Fibroblast of skin of right biceps (primary cell): ENCODE measurements around the gene C13orf46.

ENCODE experiments used
- DNase-seq: peaks from one replicate; pipeline ENCODE4 v3.0.0-alpha.2; 2013

The C13orf46 gene

DNA sequence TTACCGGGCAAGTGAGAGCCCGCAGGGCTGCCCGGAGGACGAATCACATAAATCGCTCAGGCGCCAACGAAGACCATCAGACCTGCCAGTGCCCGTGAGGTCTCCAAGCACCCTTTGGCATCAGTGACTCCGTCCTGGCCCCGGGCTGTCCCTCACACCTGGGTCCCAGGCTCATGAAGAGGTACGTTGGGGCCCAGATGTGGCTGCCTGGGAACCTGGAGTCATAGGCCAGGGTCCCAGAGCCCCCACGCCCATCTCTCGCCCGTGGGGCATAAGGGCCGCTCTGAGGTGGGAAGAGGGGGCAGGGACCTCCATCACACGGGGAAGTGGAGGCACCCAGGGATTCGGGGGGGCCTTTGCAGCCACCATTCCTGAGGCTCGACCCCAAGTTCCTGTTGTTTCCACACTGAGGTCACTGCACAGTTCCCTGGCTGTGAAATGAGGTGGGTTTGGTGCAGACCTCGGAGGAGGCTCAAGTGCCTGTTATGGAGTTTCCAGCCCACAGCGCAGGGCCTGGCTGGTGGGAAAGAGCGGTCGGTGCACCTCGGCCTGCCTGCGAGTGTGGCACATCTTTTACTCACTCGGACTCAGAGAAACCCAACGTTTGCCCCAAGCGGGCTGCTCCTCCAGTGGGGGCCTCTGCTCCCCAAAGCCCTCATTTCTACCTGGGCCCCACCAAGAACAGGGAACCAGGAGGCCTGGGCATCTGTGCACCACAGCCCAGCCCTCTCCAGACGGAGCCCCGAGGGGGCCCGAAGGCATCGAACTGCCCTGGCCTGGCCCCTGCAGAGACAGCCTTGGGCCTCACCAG, 35.9 kb upstream of the C13orf46 start:
- no peak for DNase-seq

DNA sequence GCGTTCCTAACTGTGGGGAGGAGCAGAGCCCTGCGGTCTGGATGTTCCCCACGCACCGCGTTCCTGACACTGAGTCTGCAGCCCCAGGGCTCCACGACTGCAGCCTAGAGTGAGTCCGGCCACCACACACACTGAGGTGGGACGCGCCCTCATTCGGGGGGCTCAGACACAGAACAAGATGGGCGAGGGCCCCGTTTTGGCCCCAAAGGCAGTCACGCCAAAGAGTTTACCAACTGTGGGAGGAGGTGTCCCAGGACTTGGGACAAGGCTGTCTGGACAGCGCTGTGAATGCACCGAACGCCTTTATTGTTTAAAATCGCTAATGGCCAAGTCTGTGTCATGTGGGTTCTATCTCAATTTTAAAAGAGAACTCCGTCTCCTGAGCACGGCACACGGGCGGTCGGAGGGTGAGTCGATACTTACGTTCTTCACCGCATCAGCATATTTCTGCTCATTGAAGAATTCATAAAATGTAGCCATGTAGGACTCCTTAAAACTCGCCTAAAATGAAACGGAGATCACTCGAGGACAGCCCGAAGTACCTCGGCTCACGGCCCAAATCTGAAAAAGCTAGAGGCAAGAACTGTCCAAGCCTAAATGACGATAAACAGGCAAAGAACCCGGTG, 35.2 kb upstream of the C13orf46 start:
- no peak for DNase-seq

DNA sequence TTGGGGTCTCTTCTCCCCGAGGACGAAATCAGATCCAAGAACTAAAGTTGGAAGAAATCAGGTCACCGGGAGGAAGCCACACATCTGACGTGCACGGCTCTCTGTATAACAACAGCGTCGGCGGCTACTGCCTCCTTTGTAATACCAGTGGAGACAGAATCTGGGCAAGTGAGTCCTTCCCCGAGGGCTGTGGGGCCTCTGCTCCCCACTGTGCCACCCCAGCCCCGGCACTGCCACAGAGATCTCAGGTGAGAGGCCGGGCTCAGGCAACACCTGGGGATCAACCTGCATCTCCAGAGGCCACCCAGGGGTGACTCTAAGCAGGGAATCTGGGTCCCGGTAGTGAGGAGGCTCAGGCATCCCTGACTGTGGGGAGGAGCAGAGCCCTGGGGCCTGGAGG, 33.7 kb upstream of the C13orf46 start:
- no peak for DNase-seq

DNA sequence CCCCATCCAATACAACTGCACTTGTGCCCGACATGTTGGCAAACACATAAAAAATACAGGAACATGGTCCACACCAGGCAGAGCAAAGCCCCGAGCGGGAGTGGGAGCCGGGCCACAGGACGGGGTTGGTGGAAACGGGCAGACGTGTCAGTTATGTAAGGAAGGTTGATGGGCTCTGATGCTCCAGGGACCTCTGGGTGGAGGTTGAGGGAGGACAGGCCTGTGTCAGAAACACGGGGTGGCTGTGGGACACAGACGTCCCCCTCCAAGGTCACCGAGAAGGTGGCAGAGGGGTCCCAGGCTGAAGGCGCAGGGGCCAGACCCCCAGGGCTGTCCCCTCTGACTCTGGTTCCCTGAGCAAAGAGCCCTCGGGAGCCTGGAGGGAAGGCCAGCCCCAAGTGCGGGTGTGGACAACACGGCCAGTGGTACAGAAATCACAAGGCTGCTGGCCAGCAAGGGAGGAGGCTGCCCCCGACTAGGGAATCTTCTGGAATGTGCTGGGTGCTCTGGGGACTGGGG, 31.4 kb upstream of the C13orf46 start:
- DNase-seq, result no peak

DNA sequence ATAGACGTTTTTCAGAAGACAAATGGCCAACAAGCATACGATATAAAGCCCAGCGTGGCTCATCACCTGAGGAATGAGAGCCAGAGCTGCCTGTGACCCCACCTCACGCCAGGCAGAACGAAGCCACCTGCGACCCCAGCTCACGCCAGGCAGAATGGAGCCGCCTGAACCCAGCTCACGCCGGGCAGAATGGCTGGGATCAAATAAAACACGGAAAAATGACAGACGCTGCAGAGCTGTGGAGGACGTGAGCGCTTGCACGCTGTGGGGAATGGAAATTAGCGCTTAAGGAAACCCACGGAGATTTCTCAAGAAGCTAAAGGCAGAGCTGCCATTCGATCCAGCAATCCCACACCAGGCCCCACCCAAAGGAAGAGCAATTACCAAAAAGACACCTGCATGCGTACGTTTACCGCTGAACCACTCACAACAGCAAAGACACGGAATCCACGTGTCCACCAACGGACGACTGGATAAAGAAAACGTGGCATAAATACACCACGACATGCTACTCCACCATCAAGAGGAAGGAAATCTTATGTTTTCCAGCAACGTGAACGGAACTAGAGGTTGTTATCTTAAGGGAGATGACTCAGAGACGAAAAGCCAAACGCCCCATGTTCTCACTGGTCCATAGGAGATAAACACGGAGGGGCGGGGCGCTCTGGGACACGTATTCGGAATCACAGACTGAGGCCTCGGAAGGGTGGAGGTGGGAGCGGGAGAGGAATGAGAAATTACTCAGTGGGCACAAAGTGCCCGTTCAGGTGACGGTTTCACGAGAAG, 30.7 kb upstream of the C13orf46 start:
- DNase-seq, result peak; percentile 23

DNA sequence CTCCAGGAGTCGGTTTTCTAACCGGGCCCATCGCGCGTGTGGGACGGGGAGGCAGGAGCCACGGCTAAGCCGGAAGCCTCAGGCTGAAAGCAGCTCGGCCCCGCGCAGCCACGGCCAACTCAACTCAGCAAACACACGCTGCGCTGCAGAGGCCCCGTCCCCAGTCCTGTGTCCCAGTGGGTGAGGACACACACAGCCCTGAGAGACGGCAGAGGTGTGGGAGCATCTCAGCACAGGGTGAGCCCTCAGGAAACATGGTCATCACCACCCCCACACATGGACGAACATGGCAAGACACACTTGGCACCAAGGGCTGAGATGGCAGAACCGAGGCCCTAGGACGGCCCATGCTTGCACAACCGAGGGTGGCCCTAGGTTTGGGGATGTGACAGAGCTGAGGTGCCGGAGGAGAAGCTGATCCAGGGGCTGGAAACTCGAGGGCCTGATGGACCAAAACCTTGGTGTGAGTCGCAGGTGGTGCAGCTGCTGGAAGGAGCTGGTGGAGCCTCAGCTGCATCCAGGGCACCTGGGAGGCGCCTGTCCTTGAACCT, 29.0 kb upstream of the C13orf46 start:
- no peak for DNase-seq

DNA sequence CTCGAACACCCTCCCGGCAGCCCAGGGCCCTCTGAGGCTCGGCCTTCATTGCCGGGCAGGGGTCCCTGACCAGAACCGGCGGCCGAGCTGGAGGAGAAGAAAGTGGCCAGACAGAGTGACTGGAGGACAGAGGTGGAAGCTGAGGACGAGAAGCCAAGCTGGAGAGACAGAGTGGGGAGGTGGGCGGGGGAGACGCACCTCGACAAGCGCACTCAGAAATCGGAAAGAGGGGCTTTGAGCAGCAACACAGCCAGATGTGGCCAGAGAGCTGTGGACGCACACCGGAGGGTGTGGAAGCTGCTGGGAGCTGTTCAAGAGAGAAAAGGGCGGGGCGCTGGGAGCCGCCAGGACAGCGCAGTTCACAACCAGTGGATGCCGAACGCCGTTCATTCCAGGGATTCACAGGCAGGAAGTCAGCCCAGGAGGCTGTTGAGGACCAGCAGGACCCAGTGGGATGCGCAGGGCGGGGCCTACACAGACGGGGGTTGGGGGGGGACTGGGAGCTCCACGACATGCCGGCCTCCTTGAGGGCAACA, 28.2 kb upstream of the C13orf46 start:
- peak; percentile 19 for DNase-seq

DNA sequence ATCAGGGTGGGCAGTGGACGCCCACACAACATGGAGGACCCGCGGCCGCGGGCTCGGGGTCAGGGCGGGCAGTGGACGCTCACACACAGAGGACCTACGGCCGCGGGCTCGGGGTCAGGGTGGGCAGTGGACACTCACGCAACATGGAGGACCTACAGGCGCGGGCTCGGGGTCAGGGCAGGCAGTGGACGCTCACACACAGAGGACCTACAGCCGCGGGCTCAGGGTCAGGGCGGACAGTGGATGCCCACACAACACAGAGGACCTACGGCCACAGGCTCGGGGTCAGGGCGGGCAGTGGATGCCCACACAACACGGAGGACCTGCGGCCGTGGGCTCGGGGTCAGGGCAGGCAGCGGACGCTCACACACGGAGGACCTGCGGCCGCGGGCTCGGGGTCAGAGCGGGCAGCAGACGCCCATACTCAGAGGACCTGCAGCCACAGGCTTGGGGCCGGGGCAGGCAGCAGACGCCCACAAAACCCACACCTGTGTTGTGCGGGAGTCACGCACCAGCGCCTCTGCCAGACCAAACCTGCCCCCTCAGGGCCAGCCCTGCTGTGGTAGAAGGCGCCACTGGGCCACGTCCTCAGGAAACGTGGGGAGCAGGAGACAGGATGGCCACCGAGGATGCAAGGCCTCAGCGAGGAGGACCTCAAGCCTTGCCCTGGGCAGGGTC, 27.6 kb upstream of the C13orf46 start:
- DNase-seq, result no peak

DNA sequence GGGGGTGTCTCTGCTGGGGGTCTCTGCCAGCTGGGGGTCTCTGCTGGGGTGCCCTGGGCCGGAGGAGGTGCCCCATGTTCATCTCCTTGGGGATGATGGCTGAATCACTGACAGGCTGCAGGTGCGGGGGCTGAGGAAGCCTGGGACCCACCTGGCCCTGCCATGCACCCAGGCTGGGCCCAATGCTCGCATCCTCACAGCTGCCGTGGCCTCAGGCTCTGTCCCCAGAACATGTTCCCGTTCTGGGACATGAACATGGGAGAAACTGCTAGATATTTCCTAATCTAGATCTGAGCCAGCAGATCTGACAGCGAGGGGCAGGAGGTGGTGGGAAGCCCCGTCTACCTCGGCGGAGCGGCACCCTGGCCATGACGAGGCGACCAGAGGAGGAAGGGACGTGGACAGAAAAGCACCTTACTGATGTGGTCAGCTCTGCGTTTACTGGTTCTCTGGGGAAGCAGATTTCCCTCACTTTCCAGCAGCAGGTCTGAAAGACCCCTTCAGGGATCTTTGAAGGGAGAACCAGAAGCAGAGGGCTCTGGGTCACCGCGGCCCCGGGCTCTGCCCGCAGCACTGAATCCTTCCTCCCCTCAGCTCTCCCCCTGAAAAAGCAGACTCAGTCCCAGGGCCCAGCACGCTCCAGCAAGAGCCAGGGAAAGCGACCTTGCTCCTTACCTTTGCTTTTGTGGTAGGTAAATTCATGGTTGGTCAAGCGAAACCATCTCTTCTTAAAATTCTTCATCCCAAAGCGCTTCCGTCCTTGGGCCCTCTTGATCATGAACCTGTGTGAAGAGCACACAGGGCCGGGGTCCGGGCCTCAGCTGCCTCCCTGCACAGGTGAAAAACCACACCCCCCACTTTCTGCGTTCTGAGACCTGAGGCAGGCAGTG, 26.5 kb upstream of the C13orf46 start:
- no peak for DNase-seq

DNA sequence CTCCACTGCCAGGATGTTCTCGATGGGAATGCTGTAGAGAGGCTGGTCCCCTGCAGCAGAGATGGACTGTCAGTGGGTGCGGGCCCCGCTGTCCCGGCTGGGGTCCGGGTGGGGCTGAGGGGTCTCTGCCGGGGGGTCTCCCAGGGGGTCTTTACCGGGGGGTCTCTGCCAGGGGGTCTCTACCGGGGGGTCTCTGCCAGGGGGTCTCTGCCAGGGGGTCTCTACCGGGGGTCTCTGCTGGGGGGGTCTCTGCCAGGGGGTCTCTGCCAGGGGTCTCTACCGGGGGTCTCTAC, 25.7 kb upstream of the C13orf46 start:
- no peak for DNase-seq

DNA sequence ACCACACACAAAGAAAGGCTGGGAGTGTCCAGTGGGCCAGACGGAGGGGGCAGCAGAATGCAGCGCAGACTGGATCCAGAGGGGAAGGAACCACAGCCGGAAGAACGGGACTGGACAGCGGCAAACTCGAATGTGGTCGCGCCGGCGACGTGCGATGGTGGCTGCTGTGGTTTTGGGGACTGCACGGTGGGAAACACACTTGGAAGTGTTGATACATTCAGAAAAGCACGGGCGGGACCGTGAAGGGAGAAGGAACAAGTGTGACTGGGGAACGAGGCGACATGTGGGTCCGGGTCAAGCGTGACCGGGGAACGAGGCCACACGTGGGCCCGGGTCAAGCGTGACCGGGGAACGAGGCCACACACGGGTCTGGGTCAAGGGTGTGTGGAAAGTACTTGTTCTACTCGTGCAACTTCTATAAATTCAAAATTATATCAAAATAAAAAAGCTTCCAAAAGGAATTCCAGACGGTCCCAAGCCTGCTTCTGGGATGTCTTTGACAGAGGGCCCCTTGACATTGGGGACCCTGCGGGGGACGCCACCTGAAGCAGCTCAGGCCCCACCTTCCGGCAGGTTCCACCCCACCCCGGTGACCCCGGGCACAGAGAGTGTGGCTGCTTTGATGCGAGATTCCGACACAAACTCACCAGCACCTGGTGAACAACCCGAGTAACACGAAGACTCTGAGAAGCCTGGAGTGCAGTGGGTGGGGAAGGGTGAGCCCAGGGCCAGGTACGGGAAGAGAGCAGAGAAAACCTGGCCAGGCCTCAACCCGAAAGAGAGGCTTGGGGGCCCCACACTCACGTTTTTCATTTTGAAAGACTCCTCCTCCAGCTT, 25.1 kb upstream of the C13orf46 start:
- DNase-seq, result no peak

DNA sequence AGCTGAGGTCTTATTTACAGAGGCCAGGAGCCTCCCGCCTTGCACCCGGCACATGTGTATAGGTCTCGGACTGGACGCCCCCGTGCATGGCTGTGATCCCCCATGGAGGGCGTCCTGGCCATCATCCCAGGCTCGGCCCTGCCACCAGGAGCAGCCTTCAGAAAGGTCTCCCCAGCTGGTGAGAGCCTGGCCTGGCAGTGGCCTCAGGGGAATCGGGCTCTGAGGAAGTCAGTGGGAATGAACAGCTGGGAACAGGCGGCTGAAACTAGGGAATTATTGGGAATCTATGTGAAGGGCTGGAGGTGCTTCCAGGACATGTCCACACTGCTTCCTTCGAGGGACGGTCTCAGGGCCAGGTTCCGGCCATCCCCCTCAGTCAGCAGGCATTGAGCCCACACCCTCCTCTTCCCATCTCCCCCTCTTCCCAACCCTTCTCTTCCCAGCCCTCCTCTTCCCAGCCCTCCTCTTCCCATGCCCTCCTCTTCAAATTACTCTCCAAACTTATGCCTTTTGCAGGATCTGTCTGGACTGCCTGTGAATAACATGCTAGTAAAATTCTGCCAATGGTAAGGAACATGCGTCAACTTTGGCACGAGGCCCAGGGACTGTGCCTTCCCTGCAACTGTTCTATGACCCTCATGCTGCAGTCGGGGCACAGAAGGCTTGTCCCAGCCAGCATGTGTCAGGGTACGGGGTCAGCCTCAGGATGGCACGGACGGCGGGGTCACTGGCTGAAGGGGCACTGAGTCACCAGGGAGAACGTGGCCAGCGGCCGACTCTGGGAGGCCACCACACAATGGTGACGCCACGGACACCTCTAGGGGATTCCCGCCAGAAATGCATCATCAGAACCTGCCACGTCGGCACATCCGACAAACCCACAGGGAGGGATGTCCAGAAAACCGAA, 24.2 kb upstream of the C13orf46 start:
- peak; percentile 50 for DNase-seq

DNA sequence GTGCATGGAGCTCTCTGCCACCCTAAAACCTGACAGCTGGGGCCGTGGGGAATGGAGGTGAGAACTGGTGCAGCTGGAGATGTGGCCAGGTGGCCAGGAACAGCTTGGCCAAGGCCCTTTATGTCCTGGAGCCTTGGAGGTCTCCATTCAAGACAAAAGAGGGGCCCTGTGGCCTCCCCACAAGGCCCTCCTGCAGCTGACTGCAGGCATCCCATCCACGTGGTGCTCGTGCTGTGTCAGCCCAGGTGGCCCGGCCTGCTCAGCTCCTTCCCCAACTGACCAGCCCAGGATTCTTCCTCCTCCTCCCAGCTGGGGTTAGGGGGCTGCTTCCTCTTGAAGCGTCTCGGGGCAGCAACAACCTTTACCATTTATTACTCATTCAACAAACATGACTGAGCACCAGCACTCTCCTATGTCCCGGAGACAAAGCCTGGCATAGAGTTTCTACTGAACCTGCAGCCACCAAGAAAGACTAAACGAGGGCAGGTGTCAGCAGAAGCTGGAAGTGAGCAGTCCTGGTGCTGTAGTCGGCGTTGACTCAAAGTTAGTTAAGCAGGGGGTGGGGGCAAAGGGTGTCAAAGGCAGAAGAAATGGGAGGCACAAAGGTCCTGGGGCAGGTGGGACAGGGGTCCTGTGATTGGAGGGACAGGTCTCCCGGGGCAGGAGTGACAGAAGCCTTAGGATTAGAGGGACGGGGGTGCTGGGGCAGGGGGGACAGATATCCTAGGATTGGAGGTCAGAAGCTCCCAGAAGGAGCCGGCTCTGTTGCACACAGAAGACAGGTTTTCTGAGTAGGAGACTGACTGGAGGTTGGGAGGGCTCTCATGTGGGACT, 23.3 kb upstream of the C13orf46 start:
- DNase-seq, result no peak

DNA sequence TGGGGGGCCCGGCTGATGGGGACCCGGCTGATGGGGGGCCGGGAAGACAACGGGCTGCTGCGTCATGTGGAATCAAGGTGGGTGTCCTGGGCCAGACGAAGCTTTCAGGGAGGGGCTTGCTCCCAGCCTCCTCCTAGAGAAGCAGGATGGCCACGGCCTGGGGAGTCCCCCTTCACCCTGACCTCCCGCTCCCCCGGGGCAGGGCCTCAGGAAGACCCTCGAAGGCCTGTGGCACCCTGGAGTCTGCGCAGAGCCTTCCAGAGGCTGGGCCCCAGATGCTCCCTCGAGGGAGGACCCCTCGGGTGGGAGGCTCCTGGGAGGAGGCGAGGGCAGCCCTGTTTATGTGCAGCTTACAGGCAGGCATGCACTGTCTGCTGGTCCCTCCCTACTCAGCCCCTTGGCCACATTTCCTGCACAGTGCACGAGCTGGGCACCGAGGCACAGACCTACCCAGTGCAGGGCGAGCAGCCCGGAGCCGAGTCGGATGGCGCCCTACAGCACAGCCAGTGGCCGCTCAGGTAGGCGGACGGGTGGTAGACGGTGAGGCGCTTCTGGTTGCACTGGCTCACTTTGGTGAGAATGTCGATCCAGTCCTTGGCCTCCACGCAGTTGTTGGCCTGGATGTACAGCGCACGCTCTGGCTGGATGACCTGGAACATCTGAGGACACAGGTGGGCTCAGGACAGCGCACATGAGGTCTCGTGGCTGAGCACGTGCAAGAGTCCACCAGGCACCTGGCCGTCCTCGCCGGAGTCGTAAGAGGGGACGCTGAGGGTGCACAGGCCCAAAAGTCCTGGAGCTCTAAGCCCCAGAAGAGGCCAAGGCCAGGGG, 22.4 kb upstream of the C13orf46 start:
- DNase-seq, result no peak

DNA sequence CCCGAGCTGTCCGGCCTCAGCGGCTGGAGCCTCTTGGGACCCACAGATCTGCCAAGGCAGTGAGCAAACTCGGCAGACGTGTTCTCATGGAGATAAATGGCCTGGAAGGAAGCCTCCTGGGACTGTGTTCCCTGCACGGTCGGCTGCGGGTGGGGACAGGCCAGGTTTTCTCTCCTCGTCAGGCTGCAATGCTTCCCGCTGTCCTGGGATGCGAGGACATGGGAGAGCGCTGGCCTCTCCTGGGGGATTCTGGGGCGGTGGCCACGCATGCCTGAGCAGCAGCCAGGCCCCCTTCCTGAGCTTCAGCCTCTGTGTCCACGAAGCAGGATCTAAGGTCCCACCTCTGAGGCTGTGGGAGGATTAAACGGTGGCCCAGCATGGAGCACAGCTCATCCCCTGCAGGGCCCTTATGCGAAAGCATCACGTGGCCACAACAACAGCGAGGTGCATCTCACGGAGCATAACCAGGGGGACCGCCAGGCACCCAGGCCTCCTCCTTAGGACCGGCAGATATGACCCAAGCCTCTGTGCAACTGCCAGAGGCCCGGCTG, 21.2 kb upstream of the C13orf46 start:
- no peak for DNase-seq

DNA sequence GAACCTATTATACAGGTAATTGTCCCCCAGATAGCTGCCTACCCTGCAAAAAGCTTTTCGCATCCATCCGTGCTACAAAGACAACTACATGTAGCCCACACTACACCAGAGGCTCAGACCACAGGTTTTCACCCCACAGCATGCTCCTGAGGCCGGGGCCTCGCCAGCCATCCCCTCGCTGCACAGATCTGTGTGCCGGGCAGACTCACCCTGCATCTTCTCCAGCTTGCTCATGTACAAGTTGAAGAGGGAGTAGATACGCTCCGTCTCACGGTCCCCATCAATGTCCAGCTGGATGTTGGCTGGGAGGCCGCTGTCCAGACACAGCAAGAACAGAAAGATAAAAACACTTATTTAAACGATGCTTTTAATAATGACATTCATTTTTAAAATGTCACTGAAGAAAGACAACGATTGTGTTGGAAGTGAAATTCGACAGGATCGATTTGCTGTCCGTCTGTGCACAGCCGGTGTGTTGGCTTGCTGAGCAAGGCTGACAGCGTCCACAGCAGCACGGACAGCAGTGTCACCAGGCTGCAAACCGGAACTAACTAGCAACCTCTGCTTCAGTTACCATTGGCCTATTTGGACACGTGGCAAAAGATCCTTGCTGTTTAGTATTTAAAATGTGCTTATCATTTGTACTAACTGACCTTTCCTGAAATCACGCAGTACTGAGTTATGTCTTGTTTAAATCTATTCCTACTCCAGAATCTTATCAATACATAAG, 18.6 kb upstream of the C13orf46 start:
- DNase-seq, result no peak
